ENCODE results near the gene SCN1B. TPM values are rescaled to one million over a fixed set of nuclear protein-coding genes. Genes with fewer than 3 reads are reported as not detected.

The SCN1B gene
- total and polyA plus RNA-seq, 10 of the 15 experiments (the other 5 are each of a cell fraction or from before 2014, with no cell fraction given), result 0.04 to 0.54 (median 0.11) TPM; not detected in 3

GRCh38 chr19:35081201-35081600 lies 50.9 kb downstream of the SCN1B start:
- no peaks in the 10 kb centered on the region for H4K20me1 ChIP-seq (ENCODE audit: control insufficient read depth, insufficient read depth)
- no peaks in the 10 kb centered on the region for H3K36me3 ChIP-seq (ENCODE audit: control insufficient read depth in 2 of 2, insufficient read depth in 2 of 2, low read length in 1 of 2)
- H3K4me1 ChIP-seq (ENCODE audit: control insufficient read depth, insufficient read depth, low read length), result peaks cover 14% of the 10 kb centered on the region
- TF ChIP-seq PML (IDR thresholded peaks at IDR 0.05; ENCODE audit: low read length) (no peak), NRF1 (conservative IDR thresholded peaks at IDR 0.05; ENCODE audit: low read depth, low read length) (no peak), USF1 (IDR thresholded peaks at IDR 0.05; ENCODE audit: borderline replicate concordance, extremely low read length, insufficient read depth, low read depth, low read length) (no peak), PAX8 (IDR thresholded peaks at IDR 0.05) (no peak), YY1 (IDR thresholded peaks at IDR 0.05; ENCODE audit: low read depth, low read length) (no peak), NFYA (IDR thresholded peaks at IDR 0.05; ENCODE audit: borderline replicate concordance, low read depth, low read length) (no peak), ZSCAN29 (IDR thresholded peaks at IDR 0.05) (no peak), BHLHE40 (IDR thresholded peaks at IDR 0.05; ENCODE audit: borderline replicate concordance in 1 of 2, low read depth in 2 of 2, low read length in 1 of 2) (no peak)
- TF ChIP-seq, protein P1, sequence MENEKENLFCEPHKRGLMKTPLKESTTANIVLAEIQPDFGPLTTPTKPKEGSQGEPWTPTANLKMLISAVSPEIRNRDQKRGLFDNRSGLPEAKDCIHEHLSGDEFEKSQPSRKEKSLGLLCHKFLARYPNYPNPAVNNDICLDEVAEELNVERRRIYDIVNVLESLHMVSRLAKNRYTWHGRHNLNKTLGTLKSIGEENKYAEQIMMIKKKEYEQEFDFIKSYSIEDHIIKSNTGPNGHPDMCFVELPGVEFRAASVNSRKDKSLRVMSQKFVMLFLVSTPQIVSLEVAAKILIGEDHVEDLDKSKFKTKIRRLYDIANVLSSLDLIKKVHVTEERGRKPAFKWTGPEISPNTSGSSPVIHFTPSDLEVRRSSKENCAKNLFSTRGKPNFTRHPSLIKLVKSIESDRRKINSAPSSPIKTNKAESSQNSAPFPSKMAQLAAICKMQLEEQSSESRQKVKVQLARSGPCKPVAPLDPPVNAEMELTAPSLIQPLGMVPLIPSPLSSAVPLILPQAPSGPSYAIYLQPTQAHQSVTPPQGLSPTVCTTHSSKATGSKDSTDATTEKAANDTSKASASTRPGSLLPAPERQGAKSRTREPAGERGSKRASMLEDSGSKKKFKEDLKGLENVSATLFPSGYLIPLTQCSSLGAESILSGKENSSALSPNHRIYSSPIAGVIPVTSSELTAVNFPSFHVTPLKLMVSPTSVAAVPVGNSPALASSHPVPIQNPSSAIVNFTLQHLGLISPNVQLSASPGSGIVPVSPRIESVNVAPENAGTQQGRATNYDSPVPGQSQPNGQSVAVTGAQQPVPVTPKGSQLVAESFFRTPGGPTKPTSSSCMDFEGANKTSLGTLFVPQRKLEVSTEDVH (IDR thresholded peaks at IDR 0.05; ENCODE audit: low read depth, partially characterized antibody), result no peak
- TF ChIP-seq, protein P2, sequence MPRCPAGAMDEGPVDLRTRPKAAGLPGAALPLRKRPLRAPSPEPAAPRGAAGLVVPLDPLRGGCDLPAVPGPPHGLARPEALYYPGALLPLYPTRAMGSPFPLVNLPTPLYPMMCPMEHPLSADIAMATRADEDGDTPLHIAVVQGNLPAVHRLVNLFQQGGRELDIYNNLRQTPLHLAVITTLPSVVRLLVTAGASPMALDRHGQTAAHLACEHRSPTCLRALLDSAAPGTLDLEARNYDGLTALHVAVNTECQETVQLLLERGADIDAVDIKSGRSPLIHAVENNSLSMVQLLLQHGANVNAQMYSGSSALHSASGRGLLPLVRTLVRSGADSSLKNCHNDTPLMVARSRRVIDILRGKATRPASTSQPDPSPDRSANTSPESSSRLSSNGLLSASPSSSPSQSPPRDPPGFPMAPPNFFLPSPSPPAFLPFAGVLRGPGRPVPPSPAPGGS (IDR thresholded peaks at IDR 0.05; ENCODE audit: borderline replicate concordance, insufficient read depth, low read depth, low read length, poor library complexity, severe bottlenecking), result no peak
- ChIA-PET POLR2A (no interaction called here), SMC1A (ENCODE audit: uncharacterized antibody, unreplicated experiment) (interaction anchor here (0.6 kb wide), 1 partner anchor 11 kb away, joined by 3 read pairs; no protein-coding TSS in a partner anchor), RAD21 (ENCODE audit: unreplicated experiment) (interaction anchor here (2.6 kb wide), 1 partner anchor 15 kb away, joined by 6 read pairs; no protein-coding TSS in a partner anchor), CTCF (interaction anchor here (1.1 to 2.2 kb wide), 3 partner anchors 14 to 54 kb away, joined by 3 to 12 read pairs (median 3); no protein-coding TSS in a partner anchor)
- DNase-seq (ENCODE audit: low read depth, low spot score) (no peak), ATAC-seq (no peak), FAIRE-seq (no peak)
- WGBS (ENCODE audit: insufficient coverage, insufficient replicate concordance, low lambda C conversion rate, missing lambda C conversion rate), result 74% methylated on average over 6 of the region's 6 CpGs
- intact Hi-C loops (cut with micrococcal nuclease; ENCODE audit: unreplicated experiment) (no loop called here), in situ Hi-C loops (cut with MboI) (no loop called here)
- no peak overlapping the region for H3K4me2 ChIP-seq (ENCODE audit: control insufficient read depth, insufficient read depth)
- H3K79me2 ChIP-seq (ENCODE audit: control insufficient read depth, insufficient read depth, low read length), result no peaks in the 10 kb centered on the region
- no peak overlapping the region for H2AFZ ChIP-seq (ENCODE audit: control insufficient read depth, low read depth, low read length)
- H3K9ac ChIP-seq (ENCODE audit: control insufficient read depth, insufficient read depth, low read length), result no peak overlapping the region
- no peaks in the 10 kb centered on the region for H3K27me3 ChIP-seq (replicated peaks in 1 of 2; ENCODE audit: control insufficient read depth in 2 of 2, insufficient read depth in 2 of 2, low read length in 1 of 2)
- no peak overlapping the region for H3K4me3 ChIP-seq
- BruUV-seq (replicated peaks), result no TSS peak
- H3K27ac ChIP-seq (ENCODE audit: control insufficient read depth, insufficient read depth), result no peak overlapping the region
- H3K9me3 ChIP-seq (replicated peaks; ENCODE audit: control insufficient read depth, insufficient read depth, low read length), result no peaks in the 10 kb centered on the region
